HepG2 (cell line): ENCODE measurements around the gene PNMA3. TPM values are rescaled to one million over a fixed set of nuclear protein-coding genes. Genes with fewer than 3 reads are reported as not detected.

ENCODE experiments used
- CENPT ChIP-seq: sonication (generic); formaldehyde crosslinking; IDR thresholded peaks from 2 replicates; pipeline ENCODE4 v1.8.0; 2022; ENCODE audit warnings: low read depth, mild to moderate bottlenecking, moderate library complexity, missing genetic modification reagents
- MEIS1 ChIP-seq: sonication (generic); formaldehyde crosslinking; IDR thresholded peaks from 2 replicates; pipeline ENCODE4 v1.9.0; 2021; ENCODE audit warnings: mild to moderate bottlenecking, missing genetic modification reagents, moderate library complexity, borderline replicate concordance
- RAD51 ChIP-seq: fragments of 450-650 bp; IDR thresholded peaks from 2 replicates; pipeline ENCODE4 v1.6.1; 2016; ENCODE audit warnings: borderline replicate concordance
- SIN3A ChIP-seq: IDR thresholded peaks from 2 replicates; pipeline ENCODE4 v1.6.1; 2011; ENCODE audit warnings: low read depth, mild to moderate bottlenecking, control low read depth, low read length, borderline replicate concordance
- STAG1 ChIP-seq: sonication (generic); formaldehyde crosslinking; IDR thresholded peaks from 2 replicates; pipeline ENCODE4 v1.4.0; 2020; ENCODE audit warnings: missing genetic modification reagents
- ZNF775 ChIP-seq: sonication (generic); formaldehyde crosslinking; IDR thresholded peaks from 2 replicates; pipeline ENCODE4 v1.4.0; 2020; ENCODE audit warnings: missing genetic modification reagents, mild to moderate bottlenecking, moderate library complexity, borderline replicate concordance
- polyA plus RNA-seq, 8 experiments: library from polyadenylated mRNA; depleted of rRNA in 3 of 8; stranded (reverse) in 7 of 8; unstranded in 1 of 8; fragments of >200 nt; fragmentation: Illumina TruSeq in 4 of 8; extraction: Trizol in 4 of 8; gene quantifications; 2 replicates each; pipeline versions ENCODE4 v1.2.1 to v1.2.3, GENCODE V29; 2011 to 2016; ENCODE audit warnings: low read depth in 4 of 8, missing spikeins in 1 of 8, mixed read lengths in 1 of 8; ENCODE audit not compliant: insufficient read depth in 1 of 8
- total RNA-seq, 5 experiments: library from RNA; depleted of rRNA; stranded (reverse); fragments of >200 nt; fragmentation: Illumina TruSeq; extraction: Trizol; gene quantifications; 2 replicates each; pipeline ENCODE4 v1.2.3, GENCODE V29; 2016; ENCODE audit warnings: low read depth in 1 of 5
- TF ChIP-seq, protein P1 (sequence below): sonication (generic); formaldehyde crosslinking; IDR thresholded peaks from 2 replicates; pipeline ENCODE4 v1.4.0; 2020; ENCODE audit warnings: missing genetic modification reagents
- TF ChIP-seq, protein P2 (sequence below): sonication (generic); formaldehyde crosslinking; IDR thresholded peaks from 2 replicates; pipeline ENCODE4 v1.5.1; 2020; ENCODE audit warnings: mild to moderate bottlenecking, missing genetic modification reagents, moderate library complexity
- TF ChIP-seq, protein P3 (sequence below): sonication (generic); formaldehyde crosslinking; IDR thresholded peaks from 2 replicates; pipeline ENCODE4 v1.4.0; 2020; ENCODE audit warnings: missing genetic modification reagents
- TF ChIP-seq, protein P4 (sequence below): sonication (generic); formaldehyde crosslinking; IDR thresholded peaks from 2 replicates; pipeline ENCODE4 v1.4.0; 2020; ENCODE audit warnings: missing genetic modification reagents
- TF ChIP-seq, protein P5 (sequence below): IDR thresholded peaks from 2 replicates; pipeline ENCODE4 v1.6.1; 2016; ENCODE audit warnings: low read depth, borderline replicate concordance
- TF ChIP-seq, protein P6 (sequence below): sonication (generic); formaldehyde crosslinking; IDR thresholded peaks from 2 replicates; pipeline ENCODE4 v1.4.0; 2020; ENCODE audit warnings: missing genetic modification reagents
- TF ChIP-seq, protein P7 (sequence below): sonication (generic); formaldehyde crosslinking; conservative IDR thresholded peaks from 2 replicates; pipeline ENCODE4 v1.4.0; 2020; ENCODE audit warnings: mild to moderate bottlenecking, missing genetic modification reagents, moderate library complexity

The PNMA3 gene
- total and polyA plus RNA-seq, 2 of the 13 experiments (the other 11 are each of a cell fraction or from before 2014, with no cell fraction given): not detected

DNA sequence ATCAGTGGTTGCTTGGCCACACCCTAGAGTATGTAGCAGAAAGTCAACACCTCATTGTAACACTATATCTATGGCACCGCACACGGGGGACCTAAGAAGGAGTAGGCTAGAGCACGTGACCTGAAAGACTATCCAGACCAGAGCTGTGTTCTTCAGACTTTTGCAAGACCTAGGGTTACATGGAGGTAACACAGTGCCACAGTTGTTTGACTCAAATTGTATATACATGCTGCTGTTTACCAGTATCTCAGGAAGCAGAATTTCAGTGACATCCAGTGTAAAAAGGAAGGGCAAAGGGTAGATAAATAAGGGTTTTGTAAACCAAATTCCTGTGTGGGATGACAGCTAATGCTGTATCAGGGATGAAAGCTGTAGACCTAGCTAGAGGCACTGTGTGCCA, 46.1 kb downstream of the PNMA3 start (continued):
- TF ChIP-seq, protein P1, sequence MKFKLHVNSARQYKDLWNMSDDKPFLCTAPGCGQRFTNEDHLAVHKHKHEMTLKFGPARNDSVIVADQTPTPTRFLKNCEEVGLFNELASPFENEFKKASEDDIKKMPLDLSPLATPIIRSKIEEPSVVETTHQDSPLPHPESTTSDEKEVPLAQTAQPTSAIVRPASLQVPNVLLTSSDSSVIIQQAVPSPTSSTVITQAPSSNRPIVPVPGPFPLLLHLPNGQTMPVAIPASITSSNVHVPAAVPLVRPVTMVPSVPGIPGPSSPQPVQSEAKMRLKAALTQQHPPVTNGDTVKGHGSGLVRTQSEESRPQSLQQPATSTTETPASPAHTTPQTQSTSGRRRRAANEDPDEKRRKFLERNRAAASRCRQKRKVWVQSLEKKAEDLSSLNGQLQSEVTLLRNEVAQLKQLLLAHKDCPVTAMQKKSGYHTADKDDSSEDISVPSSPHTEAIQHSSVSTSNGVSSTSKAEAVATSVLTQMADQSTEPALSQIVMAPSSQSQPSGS: no peak
- TF ChIP-seq STAG1 (CRISPR knock-in tag) (no peak), SIN3A (no peak), RAD51 (peak; percentile 21; the same call in 1 of the 2 replicates), CENPT (CRISPR knock-in tag) (no peak), ZNF775 (CRISPR knock-in tag) (no peak), MEIS1 (CRISPR knock-in tag) (no peak)
- TF ChIP-seq, protein P2, sequence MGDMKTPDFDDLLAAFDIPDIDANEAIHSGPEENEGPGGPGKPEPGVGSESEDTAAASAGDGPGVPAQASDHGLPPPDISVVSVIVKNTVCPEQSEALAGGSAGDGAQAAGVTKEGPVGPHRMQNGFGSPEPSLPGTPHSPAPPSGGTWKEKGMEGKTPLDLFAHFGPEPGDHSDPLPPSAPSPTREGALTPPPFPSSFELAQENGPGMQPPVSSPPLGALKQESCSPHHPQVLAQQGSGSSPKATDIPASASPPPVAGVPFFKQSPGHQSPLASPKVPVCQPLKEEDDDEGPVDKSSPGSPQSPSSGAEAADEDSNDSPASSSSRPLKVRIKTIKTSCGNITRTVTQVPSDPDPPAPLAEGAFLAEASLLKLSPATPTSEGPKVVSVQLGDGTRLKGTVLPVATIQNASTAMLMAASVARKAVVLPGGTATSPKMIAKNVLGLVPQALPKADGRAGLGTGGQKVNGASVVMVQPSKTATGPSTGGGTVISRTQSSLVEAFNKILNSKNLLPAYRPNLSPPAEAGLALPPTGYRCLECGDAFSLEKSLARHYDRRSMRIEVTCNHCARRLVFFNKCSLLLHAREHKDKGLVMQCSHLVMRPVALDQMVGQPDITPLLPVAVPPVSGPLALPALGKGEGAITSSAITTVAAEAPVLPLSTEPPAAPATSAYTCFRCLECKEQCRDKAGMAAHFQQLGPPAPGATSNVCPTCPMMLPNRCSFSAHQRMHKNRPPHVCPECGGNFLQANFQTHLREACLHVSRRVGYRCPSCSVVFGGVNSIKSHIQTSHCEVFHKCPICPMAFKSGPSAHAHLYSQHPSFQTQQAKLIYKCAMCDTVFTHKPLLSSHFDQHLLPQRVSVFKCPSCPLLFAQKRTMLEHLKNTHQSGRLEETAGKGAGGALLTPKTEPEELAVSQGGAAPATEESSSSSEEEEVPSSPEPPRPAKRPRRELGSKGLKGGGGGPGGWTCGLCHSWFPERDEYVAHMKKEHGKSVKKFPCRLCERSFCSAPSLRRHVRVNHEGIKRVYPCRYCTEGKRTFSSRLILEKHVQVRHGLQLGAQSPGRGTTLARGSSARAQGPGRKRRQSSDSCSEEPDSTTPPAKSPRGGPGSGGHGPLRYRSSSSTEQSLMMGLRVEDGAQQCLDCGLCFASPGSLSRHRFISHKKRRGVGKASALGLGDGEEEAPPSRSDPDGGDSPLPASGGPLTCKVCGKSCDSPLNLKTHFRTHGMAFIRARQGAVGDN: no peak
- TF ChIP-seq, protein P3, sequence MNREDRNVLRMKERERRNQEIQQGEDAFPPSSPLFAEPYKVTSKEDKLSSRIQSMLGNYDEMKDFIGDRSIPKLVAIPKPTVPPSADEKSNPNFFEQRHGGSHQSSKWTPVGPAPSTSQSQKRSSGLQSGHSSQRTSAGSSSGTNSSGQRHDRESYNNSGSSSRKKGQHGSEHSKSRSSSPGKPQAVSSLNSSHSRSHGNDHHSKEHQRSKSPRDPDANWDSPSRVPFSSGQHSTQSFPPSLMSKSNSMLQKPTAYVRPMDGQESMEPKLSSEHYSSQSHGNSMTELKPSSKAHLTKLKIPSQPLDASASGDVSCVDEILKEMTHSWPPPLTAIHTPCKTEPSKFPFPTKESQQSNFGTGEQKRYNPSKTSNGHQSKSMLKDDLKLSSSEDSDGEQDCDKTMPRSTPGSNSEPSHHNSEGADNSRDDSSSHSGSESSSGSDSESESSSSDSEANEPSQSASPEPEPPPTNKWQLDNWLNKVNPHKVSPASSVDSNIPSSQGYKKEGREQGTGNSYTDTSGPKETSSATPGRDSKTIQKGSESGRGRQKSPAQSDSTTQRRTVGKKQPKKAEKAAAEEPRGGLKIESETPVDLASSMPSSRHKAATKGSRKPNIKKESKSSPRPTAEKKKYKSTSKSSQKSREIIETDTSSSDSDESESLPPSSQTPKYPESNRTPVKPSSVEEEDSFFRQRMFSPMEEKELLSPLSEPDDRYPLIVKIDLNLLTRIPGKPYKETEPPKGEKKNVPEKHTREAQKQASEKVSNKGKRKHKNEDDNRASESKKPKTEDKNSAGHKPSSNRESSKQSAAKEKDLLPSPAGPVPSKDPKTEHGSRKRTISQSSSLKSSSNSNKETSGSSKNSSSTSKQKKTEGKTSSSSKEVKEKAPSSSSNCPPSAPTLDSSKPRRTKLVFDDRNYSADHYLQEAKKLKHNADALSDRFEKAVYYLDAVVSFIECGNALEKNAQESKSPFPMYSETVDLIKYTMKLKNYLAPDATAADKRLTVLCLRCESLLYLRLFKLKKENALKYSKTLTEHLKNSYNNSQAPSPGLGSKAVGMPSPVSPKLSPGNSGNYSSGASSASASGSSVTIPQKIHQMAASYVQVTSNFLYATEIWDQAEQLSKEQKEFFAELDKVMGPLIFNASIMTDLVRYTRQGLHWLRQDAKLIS: no peak
- TF ChIP-seq, protein P4, sequence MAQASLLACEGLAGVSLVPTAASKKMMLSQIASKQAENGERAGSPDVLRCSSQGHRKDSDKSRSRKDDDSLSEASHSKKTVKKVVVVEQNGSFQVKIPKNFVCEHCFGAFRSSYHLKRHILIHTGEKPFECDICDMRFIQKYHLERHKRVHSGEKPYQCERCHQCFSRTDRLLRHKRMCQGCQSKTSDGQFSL (CRISPR knock-in tag): no peak
- TF ChIP-seq, protein P5, sequence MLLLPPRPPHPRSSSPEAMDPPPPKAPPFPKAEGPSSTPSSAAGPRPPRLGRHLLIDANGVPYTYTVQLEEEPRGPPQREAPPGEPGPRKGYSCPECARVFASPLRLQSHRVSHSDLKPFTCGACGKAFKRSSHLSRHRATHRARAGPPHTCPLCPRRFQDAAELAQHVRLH (CRISPR knock-in tag): no peak
- TF ChIP-seq, protein P6, sequence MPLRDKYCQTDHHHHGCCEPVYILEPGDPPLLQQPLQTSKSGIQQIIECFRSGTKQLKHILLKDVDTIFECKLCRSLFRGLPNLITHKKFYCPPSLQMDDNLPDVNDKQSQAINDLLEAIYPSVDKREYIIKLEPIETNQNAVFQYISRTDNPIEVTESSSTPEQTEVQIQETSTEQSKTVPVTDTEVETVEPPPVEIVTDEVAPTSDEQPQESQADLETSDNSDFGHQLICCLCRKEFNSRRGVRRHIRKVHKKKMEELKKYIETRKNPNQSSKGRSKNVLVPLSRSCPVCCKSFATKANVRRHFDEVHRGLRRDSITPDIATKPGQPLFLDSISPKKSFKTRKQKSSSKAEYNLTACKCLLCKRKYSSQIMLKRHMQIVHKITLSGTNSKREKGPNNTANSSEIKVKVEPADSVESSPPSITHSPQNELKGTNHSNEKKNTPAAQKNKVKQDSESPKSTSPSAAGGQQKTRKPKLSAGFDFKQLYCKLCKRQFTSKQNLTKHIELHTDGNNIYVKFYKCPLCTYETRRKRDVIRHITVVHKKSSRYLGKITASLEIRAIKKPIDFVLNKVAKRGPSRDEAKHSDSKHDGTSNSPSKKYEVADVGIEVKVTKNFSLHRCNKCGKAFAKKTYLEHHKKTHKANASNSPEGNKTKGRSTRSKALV: no peak
- TF ChIP-seq, protein P7, sequence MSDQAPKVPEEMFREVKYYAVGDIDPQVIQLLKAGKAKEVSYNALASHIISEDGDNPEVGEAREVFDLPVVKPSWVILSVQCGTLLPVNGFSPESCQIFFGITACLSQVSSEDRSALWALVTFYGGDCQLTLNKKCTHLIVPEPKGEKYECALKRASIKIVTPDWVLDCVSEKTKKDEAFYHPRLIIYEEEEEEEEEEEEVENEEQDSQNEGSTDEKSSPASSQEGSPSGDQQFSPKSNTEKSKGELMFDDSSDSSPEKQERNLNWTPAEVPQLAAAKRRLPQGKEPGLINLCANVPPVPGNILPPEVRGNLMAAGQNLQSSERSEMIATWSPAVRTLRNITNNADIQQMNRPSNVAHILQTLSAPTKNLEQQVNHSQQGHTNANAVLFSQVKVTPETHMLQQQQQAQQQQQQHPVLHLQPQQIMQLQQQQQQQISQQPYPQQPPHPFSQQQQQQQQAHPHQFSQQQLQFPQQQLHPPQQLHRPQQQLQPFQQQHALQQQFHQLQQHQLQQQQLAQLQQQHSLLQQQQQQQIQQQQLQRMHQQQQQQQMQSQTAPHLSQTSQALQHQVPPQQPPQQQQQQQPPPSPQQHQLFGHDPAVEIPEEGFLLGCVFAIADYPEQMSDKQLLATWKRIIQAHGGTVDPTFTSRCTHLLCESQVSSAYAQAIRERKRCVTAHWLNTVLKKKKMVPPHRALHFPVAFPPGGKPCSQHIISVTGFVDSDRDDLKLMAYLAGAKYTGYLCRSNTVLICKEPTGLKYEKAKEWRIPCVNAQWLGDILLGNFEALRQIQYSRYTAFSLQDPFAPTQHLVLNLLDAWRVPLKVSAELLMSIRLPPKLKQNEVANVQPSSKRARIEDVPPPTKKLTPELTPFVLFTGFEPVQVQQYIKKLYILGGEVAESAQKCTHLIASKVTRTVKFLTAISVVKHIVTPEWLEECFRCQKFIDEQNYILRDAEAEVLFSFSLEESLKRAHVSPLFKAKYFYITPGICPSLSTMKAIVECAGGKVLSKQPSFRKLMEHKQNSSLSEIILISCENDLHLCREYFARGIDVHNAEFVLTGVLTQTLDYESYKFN (CRISPR knock-in tag): peak; percentile 79
